Measurements from ENCODE around the gene CEMIP.

The CEMIP gene

GRCh38 chr15:80931191-80931590, 152.0 kb downstream of the CEMIP start:
- TF ChIP-seq CTCF (IDR thresholded peaks at IDR 0.05; ENCODE audit: insufficient read depth, low read length, poor library complexity, severe bottlenecking), result no peak
- no peak for TF ChIP-seq EZH2phosphoT487 (conservative IDR thresholded peaks at IDR 0.05; ENCODE audit: low read length)
- Histone ChIP-seq H3K36me3 (ENCODE audit: low read length) (no peaks in the 10 kb centered on the region), H3K4me3 (ENCODE audit: insufficient read depth, low read length, poor library complexity, severe bottlenecking) (no peak overlapping the region), H3F3A (ENCODE audit: insufficient read depth) (no peaks in the 10 kb centered on the region), H2AFZ (ENCODE audit: low read depth, low read length, severe bottlenecking) (no peak overlapping the region), H3K9me2 (replicated peaks; ENCODE audit: insufficient read depth, low read length) (no peaks in the 10 kb centered on the region), H3K9me3 (ENCODE audit: insufficient read depth, low read length) (no peaks in the 10 kb centered on the region), H4K20me1 (ENCODE audit: low read depth, low read length) (no peaks in the 10 kb centered on the region), H3K79me2 (ENCODE audit: insufficient read depth, low read length) (no peaks in the 10 kb centered on the region), H3K27ac (ENCODE audit: low read depth, low read length) (no peak overlapping the region), H3K9ac (ENCODE audit: low read length) (no peak overlapping the region), H3K27me3 (ENCODE audit: low read length) (no peaks in the 10 kb centered on the region), H3K4me2 (ENCODE audit: low read depth, low read length, poor library complexity, severe bottlenecking) (no peak overlapping the region)

GRCh38 chr15:80931721-80932512, 152.7 kb downstream of the CEMIP start:
- TF ChIP-seq CTCF (IDR thresholded peaks at IDR 0.05; ENCODE audit: insufficient read depth, low read length, poor library complexity, severe bottlenecking) (no peak), EZH2phosphoT487 (conservative IDR thresholded peaks at IDR 0.05; ENCODE audit: low read length) (no peak)
- H3K9ac ChIP-seq (ENCODE audit: low read length), result no peak overlapping the region
- H3K36me3 ChIP-seq (ENCODE audit: low read length), result no peaks in the 10 kb centered on the region
- no peak overlapping the region for H2AFZ ChIP-seq (ENCODE audit: low read depth, low read length, severe bottlenecking)
- H3K4me3 ChIP-seq (ENCODE audit: insufficient read depth, low read length, poor library complexity, severe bottlenecking), result no peak overlapping the region
- H3K9me2 ChIP-seq (replicated peaks; ENCODE audit: insufficient read depth, low read length), result no peaks in the 10 kb centered on the region
- H3K9me3 ChIP-seq (ENCODE audit: insufficient read depth, low read length), result no peaks in the 10 kb centered on the region
- H3K79me2 ChIP-seq (ENCODE audit: insufficient read depth, low read length), result no peaks in the 10 kb centered on the region
- H3K4me2 ChIP-seq (ENCODE audit: low read depth, low read length, poor library complexity, severe bottlenecking), result no peak overlapping the region
- H3F3A ChIP-seq (ENCODE audit: insufficient read depth), result no peaks in the 10 kb centered on the region
- no peak overlapping the region for H3K27ac ChIP-seq (ENCODE audit: low read depth, low read length)
- H3K27me3 ChIP-seq (ENCODE audit: low read length), result no peaks in the 10 kb centered on the region
- no peaks in the 10 kb centered on the region for H4K20me1 ChIP-seq (ENCODE audit: low read depth, low read length)

- H3K9me2 ChIP-seq (replicated peaks; ENCODE audit: insufficient read depth, low read length), result no peaks in the 10 kb centered on the region
- no peaks in the 10 kb centered on the region for H3K79me2 ChIP-seq (ENCODE audit: insufficient read depth, low read length)
- H3K27ac ChIP-seq (ENCODE audit: low read depth, low read length), result no peak overlapping the region
- TF ChIP-seq EZH2phosphoT487 (conservative IDR thresholded peaks at IDR 0.05; ENCODE audit: low read length) (no peak), CTCF (IDR thresholded peaks at IDR 0.05; ENCODE audit: insufficient read depth, low read length, poor library complexity, severe bottlenecking) (no peak)
- H3F3A ChIP-seq (ENCODE audit: insufficient read depth), result no peaks in the 10 kb centered on the region
- no peaks in the 10 kb centered on the region for H4K20me1 ChIP-seq (ENCODE audit: low read depth, low read length)
- no peak overlapping the region for H2AFZ ChIP-seq (ENCODE audit: low read depth, low read length, severe bottlenecking)
- no peak overlapping the region for H3K9ac ChIP-seq (ENCODE audit: low read length)
- H3K36me3 ChIP-seq (ENCODE audit: low read length), result no peaks in the 10 kb centered on the region
- H3K4me3 ChIP-seq (ENCODE audit: insufficient read depth, low read length, poor library complexity, severe bottlenecking), result no peak overlapping the region
- no peaks in the 10 kb centered on the region for H3K27me3 ChIP-seq (ENCODE audit: low read length)
- no peak overlapping the region for H3K4me2 ChIP-seq (ENCODE audit: low read depth, low read length, poor library complexity, severe bottlenecking)
- no peaks in the 10 kb centered on the region for H3K9me3 ChIP-seq (ENCODE audit: insufficient read depth, low read length)
These were observed 153.3 kb downstream of the CEMIP start for GRCh38 chr15:80932513-80932815.

All from SU-DHL-6 (cell line).